ENCODE results near the gene BHLHE23. TPM values are rescaled to one million over a fixed set of nuclear protein-coding genes. Genes with fewer than 3 reads are reported as not detected.

Gene BHLHE23
- total RNA-seq, 1 donor from 2014 or later, result not detected

DNA sequence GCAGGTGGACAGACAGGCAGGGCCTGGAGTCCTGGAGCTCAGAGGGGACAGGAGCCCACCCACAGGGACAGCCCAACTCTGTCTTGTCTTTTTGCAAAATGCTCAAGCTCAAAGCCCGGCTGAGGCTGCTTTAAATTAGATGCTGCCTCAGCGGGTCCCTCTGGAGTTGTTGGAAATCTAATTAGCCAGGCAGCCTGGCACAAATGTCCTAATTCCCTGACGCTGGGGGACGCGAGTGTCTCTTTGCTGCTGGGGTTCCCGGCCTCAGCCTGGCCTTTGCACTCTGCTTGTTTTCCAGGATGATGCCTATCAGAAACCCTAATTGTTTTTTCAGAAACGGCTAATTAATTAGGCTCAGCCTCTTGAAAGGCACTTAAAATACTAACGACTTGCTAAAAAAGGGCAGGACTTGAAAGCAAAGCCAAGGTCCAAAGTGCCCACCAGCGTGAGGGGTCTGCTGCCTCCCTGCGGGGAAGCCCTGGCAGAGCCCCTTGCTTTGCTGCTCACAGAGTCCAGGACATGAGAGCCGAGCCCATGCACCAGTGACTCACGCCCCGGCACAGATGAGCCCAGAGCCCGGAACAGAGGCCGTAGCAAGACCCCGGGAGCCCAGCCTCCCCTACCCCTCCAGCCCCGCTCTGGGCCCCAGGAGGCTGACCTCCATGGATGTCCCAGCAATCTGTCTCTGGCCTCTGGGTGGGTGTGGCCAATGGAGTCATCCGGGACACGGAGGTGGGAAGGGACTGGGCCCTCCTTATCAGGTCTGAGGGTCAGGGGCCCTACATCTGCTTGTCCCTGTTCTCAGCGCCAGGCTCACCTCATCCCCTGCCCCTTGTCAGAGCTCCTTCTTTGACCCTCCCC lies 46.0 kb upstream of the BHLHE23 start:
- Mint-ChIP-seq H3K27ac (no peak overlapping the region), H3K36me3 (no peaks in the 10 kb centered on the region), H3K27me3 (peaks cover 23% of the 10 kb centered on the region), H3K4me3 (no peak overlapping the region), H3K9me3 (no peaks in the 10 kb centered on the region), H3K4me1 (ENCODE audit: unreplicated experiment) (no peaks in the 10 kb centered on the region)
- DNase-seq (ENCODE audit: extremely low spot score, unreplicated experiment), result no peak
- no peak for TF ChIP-seq CTCF (conservative IDR thresholded peaks at IDR 0.05)

DNA sequence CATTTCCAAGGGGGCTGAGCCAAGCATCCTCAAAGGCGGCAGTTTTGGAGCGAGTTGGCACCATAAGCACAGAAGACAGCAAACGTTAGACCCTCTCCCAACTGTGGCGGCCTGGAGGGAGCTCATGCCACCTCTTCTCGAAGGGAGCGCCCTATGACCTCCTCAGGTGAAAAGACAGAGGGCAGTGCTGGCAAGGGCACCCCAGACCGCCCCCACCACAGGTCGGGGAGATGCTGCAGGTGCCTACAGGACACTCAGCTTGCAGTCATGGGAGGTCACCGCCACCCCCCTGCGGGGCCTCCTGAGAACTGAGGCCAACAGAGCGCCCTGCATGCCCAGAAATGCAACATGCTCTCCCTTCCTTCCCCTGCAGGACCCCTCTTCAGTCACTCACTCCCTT lies 45.1 kb upstream of the BHLHE23 start:
- Mint-ChIP-seq H3K27ac (no peak overlapping the region), H3K9me3 (no peaks in the 10 kb centered on the region), H3K4me1 (ENCODE audit: unreplicated experiment) (no peaks in the 10 kb centered on the region), H3K4me3 (no peak overlapping the region), H3K36me3 (no peaks in the 10 kb centered on the region), H3K27me3 (peaks cover 30% of the 10 kb centered on the region)
- DNase-seq (ENCODE audit: extremely low spot score, unreplicated experiment), result no peak
- TF ChIP-seq CTCF (conservative IDR thresholded peaks at IDR 0.05), result no peak

DNA sequence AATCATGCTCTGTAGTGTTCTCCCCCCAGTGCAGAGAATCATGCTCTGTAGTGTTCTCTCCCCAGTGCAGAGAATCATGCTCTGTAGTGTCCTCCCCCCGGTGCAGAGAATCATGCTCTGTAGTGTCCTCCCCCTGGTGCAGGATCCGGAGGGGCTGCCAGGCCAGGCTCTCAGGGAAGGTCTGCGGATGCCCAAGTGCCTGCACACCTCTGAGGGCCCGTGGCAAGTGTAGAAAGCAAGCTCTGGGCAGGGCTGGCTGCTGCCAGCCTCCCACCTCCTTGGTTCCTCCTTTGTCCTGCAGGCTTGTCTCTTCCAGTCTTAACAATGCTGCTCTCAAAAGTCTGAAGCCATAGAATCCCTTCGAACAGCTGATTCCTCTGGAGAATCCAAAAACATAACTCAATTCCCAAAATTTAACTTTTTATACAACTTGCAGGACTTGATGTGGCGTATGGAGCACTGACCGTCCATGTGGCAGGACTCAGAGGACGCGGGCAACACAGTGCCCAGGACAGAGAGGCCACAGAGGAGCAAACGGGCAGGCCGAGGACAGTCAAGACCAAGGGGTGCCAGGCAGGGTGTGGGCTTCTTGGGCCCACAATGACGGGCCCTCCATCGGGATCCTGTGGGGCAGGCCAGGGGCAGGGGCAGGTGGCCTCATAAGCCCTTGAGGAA lies 44.6 kb upstream of the BHLHE23 start:
- peaks cover 30% of the 10 kb centered on the region for H3K27me3 Mint-ChIP-seq
- no peaks in the 10 kb centered on the region for H3K36me3 Mint-ChIP-seq
- no peaks in the 10 kb centered on the region for H3K9me3 Mint-ChIP-seq
- DNase-seq (ENCODE audit: extremely low spot score, unreplicated experiment), result no peak
- no peaks in the 10 kb centered on the region for H3K4me1 Mint-ChIP-seq (ENCODE audit: unreplicated experiment)
- no peak overlapping the region for H3K4me3 Mint-ChIP-seq
- TF ChIP-seq CTCF (conservative IDR thresholded peaks at IDR 0.05), result no peak
- H3K27ac Mint-ChIP-seq, result no peak overlapping the region

DNA sequence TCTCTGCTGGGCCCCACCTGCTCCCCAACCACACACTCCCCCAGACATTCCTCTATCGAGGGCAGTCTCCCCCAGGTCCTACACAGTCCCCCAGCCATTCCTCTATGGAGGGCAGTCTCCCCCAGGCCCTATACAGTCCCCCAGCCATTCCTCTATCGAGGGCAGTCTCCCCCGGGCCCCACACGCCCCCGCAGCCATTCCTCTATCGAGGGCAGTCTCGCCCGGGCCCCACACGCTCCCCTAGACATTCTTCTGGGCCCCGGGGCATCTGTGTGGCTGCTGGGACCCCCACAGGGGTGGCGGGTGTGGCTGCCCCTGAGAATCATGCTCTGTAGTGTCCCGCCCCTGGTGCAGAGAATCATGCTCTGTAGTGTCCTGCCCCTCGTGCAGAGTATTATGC lies 43.6 kb upstream of the BHLHE23 start:
- H3K9me3 Mint-ChIP-seq, result no peaks in the 10 kb centered on the region
- peaks cover 30% of the 10 kb centered on the region for H3K27me3 Mint-ChIP-seq
- no peaks in the 10 kb centered on the region for H3K36me3 Mint-ChIP-seq
- H3K27ac Mint-ChIP-seq, result no peak overlapping the region
- no peak for DNase-seq (ENCODE audit: extremely low spot score, unreplicated experiment)
- no peaks in the 10 kb centered on the region for H3K4me1 Mint-ChIP-seq (ENCODE audit: unreplicated experiment)
- TF ChIP-seq CTCF (conservative IDR thresholded peaks at IDR 0.05), result no peak
- H3K4me3 Mint-ChIP-seq, result no peak overlapping the region

DNA sequence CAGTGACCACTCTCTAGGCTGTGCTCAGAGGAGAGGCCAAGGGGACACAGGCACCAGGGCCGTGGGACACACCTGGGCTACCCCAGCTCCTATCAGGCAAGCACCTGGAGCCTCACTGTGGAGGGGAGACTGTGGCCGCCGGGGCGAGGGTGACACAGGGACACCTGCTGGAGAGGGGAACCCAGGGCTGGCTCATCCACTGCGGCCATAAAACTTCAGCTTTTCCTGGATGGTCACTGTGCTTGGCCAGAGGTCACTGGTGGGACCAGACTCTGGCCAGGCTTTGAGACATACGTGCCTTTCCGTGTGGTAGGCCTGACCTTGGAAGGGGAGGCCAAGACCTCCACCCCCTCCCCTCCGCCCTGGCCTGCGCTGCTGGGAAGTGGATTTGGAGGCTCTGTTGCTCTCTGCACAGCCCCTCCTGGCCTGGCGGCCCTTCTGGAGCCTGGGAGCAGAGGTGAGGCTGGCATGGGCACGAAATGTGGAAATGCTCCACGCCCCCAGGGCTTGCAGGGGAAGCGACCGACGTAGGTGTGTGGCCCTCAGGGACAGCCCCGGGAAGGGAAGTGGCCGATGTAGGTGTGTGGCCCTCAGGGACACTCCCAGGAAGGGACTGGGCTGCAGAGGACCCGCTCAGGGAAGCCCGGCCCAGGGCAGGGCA lies 42.9 kb upstream of the BHLHE23 start:
- H3K36me3 Mint-ChIP-seq, result no peaks in the 10 kb centered on the region
- TF ChIP-seq CTCF (conservative IDR thresholded peaks at IDR 0.05), result no peak
- no peaks in the 10 kb centered on the region for H3K4me1 Mint-ChIP-seq (ENCODE audit: unreplicated experiment)
- H3K4me3 Mint-ChIP-seq, result no peak overlapping the region
- peaks cover 30% of the 10 kb centered on the region for H3K27me3 Mint-ChIP-seq
- H3K27ac Mint-ChIP-seq, result no peak overlapping the region
- H3K9me3 Mint-ChIP-seq, result no peaks in the 10 kb centered on the region
- no peak for DNase-seq (ENCODE audit: extremely low spot score, unreplicated experiment)
